OCI-LY7 (cell line): ENCODE data around the gene DCAKD.

Experiments used
- EZH2phosphoT487 ChIP-seq: fragments of 200-600 bp; sonication (generic); IDR thresholded peaks from 2 replicates; pipeline ENCODE4 v1.6.1; 2018; ENCODE audit warnings: low read depth, borderline replicate concordance, mild to moderate bottlenecking, mixed run types, antibody characterized with exemption, low read length, moderate library complexity, mixed read lengths
- TF ChIP-seq, protein P1 (sequence below): fragments of 200-600 bp; sonication (generic); conservative IDR thresholded peaks from 2 replicates; pipeline ENCODE4 v1.5.1; 2014; ENCODE audit warnings: mild to moderate bottlenecking, antibody characterized with exemption, low read length, moderate library complexity, mixed read lengths

DNA sequence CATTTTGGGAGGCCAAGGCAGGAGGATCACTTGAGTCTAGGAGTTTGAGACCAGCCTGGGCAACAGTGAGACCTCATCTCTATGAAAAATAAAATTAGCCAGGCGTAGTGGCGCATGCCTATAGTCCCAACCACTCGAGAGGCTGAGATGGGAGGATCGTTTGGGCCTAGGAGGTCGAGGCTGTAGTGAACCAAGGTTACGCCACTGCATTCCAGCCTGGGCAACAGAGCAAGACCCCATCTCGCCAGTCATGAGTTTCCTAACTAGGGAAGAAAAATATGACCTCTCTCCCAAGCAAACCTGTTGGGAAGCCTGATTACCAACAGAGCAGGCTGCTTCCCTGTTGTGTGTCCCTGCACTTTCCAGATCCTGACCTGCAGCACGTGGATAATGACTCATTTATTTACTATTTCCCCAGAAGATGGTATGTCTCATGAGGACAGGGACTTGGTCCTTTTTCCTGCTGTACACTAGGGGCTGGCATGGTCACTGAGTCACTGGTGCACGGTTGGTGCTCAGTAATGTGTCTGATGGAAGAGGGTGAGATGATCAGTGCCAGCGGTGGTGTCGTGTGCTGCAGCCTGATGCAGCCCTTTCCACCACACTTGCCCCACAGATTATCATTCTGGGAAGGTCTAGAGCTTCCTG lies 40.5 kb upstream of the DCAKD start:
- TF ChIP-seq, protein P1, sequence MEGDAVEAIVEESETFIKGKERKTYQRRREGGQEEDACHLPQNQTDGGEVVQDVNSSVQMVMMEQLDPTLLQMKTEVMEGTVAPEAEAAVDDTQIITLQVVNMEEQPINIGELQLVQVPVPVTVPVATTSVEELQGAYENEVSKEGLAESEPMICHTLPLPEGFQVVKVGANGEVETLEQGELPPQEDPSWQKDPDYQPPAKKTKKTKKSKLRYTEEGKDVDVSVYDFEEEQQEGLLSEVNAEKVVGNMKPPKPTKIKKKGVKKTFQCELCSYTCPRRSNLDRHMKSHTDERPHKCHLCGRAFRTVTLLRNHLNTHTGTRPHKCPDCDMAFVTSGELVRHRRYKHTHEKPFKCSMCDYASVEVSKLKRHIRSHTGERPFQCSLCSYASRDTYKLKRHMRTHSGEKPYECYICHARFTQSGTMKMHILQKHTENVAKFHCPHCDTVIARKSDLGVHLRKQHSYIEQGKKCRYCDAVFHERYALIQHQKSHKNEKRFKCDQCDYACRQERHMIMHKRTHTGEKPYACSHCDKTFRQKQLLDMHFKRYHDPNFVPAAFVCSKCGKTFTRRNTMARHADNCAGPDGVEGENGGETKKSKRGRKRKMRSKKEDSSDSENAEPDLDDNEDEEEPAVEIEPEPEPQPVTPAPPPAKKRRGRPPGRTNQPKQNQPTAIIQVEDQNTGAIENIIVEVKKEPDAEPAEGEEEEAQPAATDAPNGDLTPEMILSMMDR = no peak
- TF ChIP-seq EZH2phosphoT487 = no peak
